IMR-90 (cell line): ENCODE measurements around the gene VARS2. TPM values are rescaled to one million over a fixed set of nuclear protein-coding genes. Genes with fewer than 3 reads are reported as not detected.
"Not testable (repeated sequence)": the region's sequence is repeated elsewhere in the genome, so short reads cannot be mapped to it uniquely, and the experiment has no call there.

Source experiments
- ATAC-seq: fragments of 200-7000 bp; cut with Tn5 transposase; 2 replicates; pipeline ENCODE4 v1.9.1; 2020; ENCODE audit warnings: low read depth, mild to moderate bottlenecking, moderate library complexity
- BruUV-seq: library from RNA; stranded (reverse); fragments of 400-500 nt; replicated peaks from 2 replicates; lab custom pipeline; 2021; lab: Mats Ljungman, UMichigan
- CTCF ChIA-PET: fragments of 300-600 bp; formaldehyde crosslinking; extraction: SDS; loops from one replicate; lab custom pipeline; 2021; ENCODE audit warnings: antibody characterized with exemption; lab: Yijun Ruan, JAX
- POLR2A ChIA-PET: fragments of 300-600 bp; sonication (Branson Sonifier 250); formaldehyde crosslinking; loops from one replicate; lab custom pipeline; 2022; ENCODE audit warnings: antibody characterized with exemption; ENCODE audit not compliant: unreplicated experiment; lab: Charles Lee
- DNase-seq: peaks from one replicate; pipeline ENCODE4 v3.0.0; 2013
- H2AFZ ChIP-seq: replicated peaks from 2 replicates; pipeline ENCODE3; 2013; ENCODE audit warnings: low read length, mild to moderate bottlenecking; ENCODE audit not compliant: poor library complexity
- H2AK5ac ChIP-seq: 2 replicates; pipeline ENCODE4 v1.6.1; 2013; ENCODE audit warnings: low read depth, low read length, inconsistent platforms
- H2AK9ac ChIP-seq: replicated peaks from 2 replicates; pipeline ENCODE3; 2013; ENCODE audit warnings: mild to moderate bottlenecking, low read depth, low read length, moderate library complexity; ENCODE audit not compliant: poor library complexity
- H2BK120ac ChIP-seq: 2 replicates; pipeline ENCODE4 v1.6.1; 2013; ENCODE audit warnings: low read depth, low read length, inconsistent platforms
- H2BK15ac ChIP-seq: 3 replicates; pipeline ENCODE4 v1.6.1; 2013; ENCODE audit warnings: low read depth, low read length, inconsistent platforms
- H2BK20ac ChIP-seq: 2 replicates; pipeline ENCODE4 v1.6.1; 2013; ENCODE audit warnings: low read depth, mild to moderate bottlenecking, inconsistent platforms, low read length, moderate library complexity
- H2BK5ac ChIP-seq: 2 replicates; pipeline ENCODE4 v1.6.1; 2013; ENCODE audit warnings: mild to moderate bottlenecking, low read depth, low read length, inconsistent platforms; ENCODE audit not compliant: poor library complexity, severe bottlenecking
- H3K14ac ChIP-seq: replicated peaks from 2 replicates; pipeline ENCODE4 v1.6.1; 2013; ENCODE audit warnings: low read depth, low read length, inconsistent platforms
- H3K18ac ChIP-seq: 2 replicates; pipeline ENCODE4 v1.6.1; 2013; ENCODE audit warnings: low read depth, low read length, control low read depth
- H3K23ac ChIP-seq: 2 replicates; pipeline ENCODE4 v1.6.1; 2013; ENCODE audit warnings: low read depth, low read length, inconsistent platforms
- H3K27ac ChIP-seq: 2 replicates; pipeline ENCODE4 v1.5.1; 2013; ENCODE audit warnings: mild to moderate bottlenecking, control low read depth, low read length; ENCODE audit not compliant: insufficient read depth
- H3K27me3 ChIP-seq: 2 replicates; pipeline ENCODE4 v1.6.1; 2013; ENCODE audit warnings: low read length; ENCODE audit not compliant: control insufficient read depth, insufficient read depth
- H3K36me3 ChIP-seq: 2 replicates; pipeline ENCODE4 v1.6.1; 2013; ENCODE audit warnings: low read length, mixed read lengths; ENCODE audit not compliant: control insufficient read depth, insufficient read depth
- H3K4ac ChIP-seq: 2 replicates; pipeline ENCODE4 v1.6.1; 2013; ENCODE audit warnings: low read depth, low read length, inconsistent platforms
- H3K4me1 ChIP-seq: 2 replicates; pipeline ENCODE4 v1.6.1; 2013; ENCODE audit warnings: low read length, mixed read lengths; ENCODE audit not compliant: control insufficient read depth, insufficient read depth
- H3K4me2 ChIP-seq: 2 replicates; pipeline ENCODE4 v1.6.1; 2013; ENCODE audit warnings: low read depth, mild to moderate bottlenecking, control low read depth, low read length, moderate library complexity
- H3K4me3 ChIP-seq: 2 replicates; pipeline ENCODE4 v1.5.1; 2013; ENCODE audit warnings: low read depth, mild to moderate bottlenecking, control low read depth, low read length, moderate library complexity; ENCODE audit not compliant: insufficient read depth
- H3K56ac ChIP-seq: 2 replicates; pipeline ENCODE4 v1.6.1; 2013; ENCODE audit warnings: low read length, inconsistent platforms; ENCODE audit not compliant: insufficient read depth; ENCODE audit errors: extremely low read depth
- H3K79me1 ChIP-seq, 2 experiments: 2 replicates each; pipeline ENCODE4 v1.6.1; 2013; ENCODE audit warnings: low read length in 2 of 2, inconsistent platforms in 1 of 2, low read depth in 1 of 2
- H3K9ac ChIP-seq: 2 replicates; pipeline ENCODE4 v1.6.1; 2013; ENCODE audit warnings: low read depth, low read length, control low read depth
- H3K9me1 ChIP-seq: 2 replicates; pipeline ENCODE4 v1.6.1; 2013; ENCODE audit warnings: low read length, inconsistent platforms; ENCODE audit not compliant: insufficient read depth
- H3K9me3 ChIP-seq: 2 replicates; pipeline ENCODE4 v1.6.1; 2013; ENCODE audit warnings: low read length; ENCODE audit not compliant: control insufficient read depth, insufficient read depth
- H4K20me1 ChIP-seq: 2 replicates; pipeline ENCODE4 v1.6.1; 2013; ENCODE audit warnings: low read length, inconsistent platforms; ENCODE audit not compliant: insufficient read depth
- H4K5ac ChIP-seq: 2 replicates; pipeline ENCODE4 v1.6.1; 2013; ENCODE audit warnings: mild to moderate bottlenecking, low read depth, low read length, control low read depth
- H4K8ac ChIP-seq, 2 experiments: 2 replicates each; pipeline ENCODE4 v1.6.1; 2013; ENCODE audit warnings: low read depth in 2 of 2, low read length in 2 of 2, control low read depth in 1 of 2, inconsistent platforms in 1 of 2
- H4K91ac ChIP-seq: 2 replicates; pipeline ENCODE4 v1.6.1; 2013; ENCODE audit warnings: low read depth, low read length, inconsistent platforms; ENCODE audit not compliant: insufficient read depth
- WGBS, 2 experiments: methylation state at CpG; one replicate each; pipeline versions ENCODE4 v1.1.5 to v1.1.7; 2013; ENCODE audit warnings: missing lambda C conversion rate in 2 of 2; ENCODE audit not compliant: insufficient read length in 1 of 2; ENCODE audit errors: extremely low coverage in 2 of 2; 5-methylcytosine and 5-hydroxymethylcytosine counted together
- dilution Hi-C: fragments of 300-500 bp; cut with HindIII; formaldehyde crosslinking; loops from one replicate; pipeline ENCODE4 v1.14.3; 2018; ENCODE audit warnings: low sequenced_read_pairs; ENCODE audit not compliant: unreplicated experiment
- in situ Hi-C: fragments of 300-500 bp; cut with MboI; formaldehyde crosslinking; loops from 3 replicates; pipeline ENCODE4 v1.14.3; 2019; ENCODE audit warnings: low sequenced_read_pairs, inconsistent platforms, mixed read lengths
- intact Hi-C: fragments of 100-400 bp; cut with micrococcal nuclease; formaldehyde crosslinking; loops from 2 replicates; pipeline ENCODE4 v1.10.0; 2022
- polyA plus RNA-seq, 3 experiments: library from polyadenylated mRNA; depleted of rRNA; stranded (reverse); fragments of >200 nt; gene quantifications; 2 replicates each; pipeline ENCODE4 v1.2.3, GENCODE V29; 2012; ENCODE audit warnings: low replicate concordance in 1 of 3
- total RNA-seq: library from RNA; depleted of rRNA; stranded (reverse); fragments of >200 nt; gene quantifications from 2 replicates; pipeline ENCODE4 v1.2.3, GENCODE V29; 2012

The VARS2 gene
- total and polyA plus RNA-seq, 2 of the 4 experiments (the other 2 are of a cell fraction) = 7.2 to 14.0 TPM

DNA sequence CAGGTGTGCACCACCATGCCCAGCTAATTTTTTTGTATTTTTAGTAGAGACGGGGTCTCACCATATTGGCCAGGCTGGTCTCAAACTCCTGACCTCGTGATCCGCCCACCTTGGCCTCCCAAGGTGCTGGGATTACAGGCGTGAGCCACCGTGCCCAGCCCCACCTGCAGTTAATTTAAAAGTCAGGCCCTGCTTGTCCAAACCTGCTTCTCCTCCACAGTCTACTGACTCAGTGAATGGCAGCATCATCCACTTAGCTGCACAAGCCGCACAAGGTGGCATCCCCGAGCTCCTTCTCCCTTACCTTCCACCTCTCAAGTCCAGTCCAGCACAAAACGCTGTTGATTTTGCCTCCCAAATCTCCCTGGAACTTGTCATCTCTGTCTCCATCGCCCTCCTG, 11.8 kb upstream of the VARS2 start:
- POLR2A ChIA-PET = interaction anchor here (0.6 to 0.7 kb wide), 2 partner anchors 10 to 14 kb away, joined by 3 to 15 read pairs; no protein-coding TSS in a partner anchor
- H2BK15ac ChIP-seq, H2AFZ ChIP-seq, H3K56ac ChIP-seq, H3K9me3 ChIP-seq, H3K9me1 ChIP-seq, H3K4ac ChIP-seq, dilution Hi-C loops, H2BK5ac ChIP-seq, H2BK120ac ChIP-seq, H2AK5ac ChIP-seq, CTCF ChIA-PET, H3K27ac ChIP-seq, H3K23ac ChIP-seq, H3K14ac ChIP-seq, in situ Hi-C loops, H3K4me3 ChIP-seq, ATAC-seq, H3K4me2 ChIP-seq, intact Hi-C loops, H4K20me1 ChIP-seq, H2BK20ac ChIP-seq, BruUV-seq, H4K8ac ChIP-seq, DNase-seq, H3K79me1 ChIP-seq, H4K5ac ChIP-seq, H3K4me1 ChIP-seq, H3K18ac ChIP-seq, H4K91ac ChIP-seq, H3K27me3 ChIP-seq, H3K9ac ChIP-seq: not testable (repeated sequence)
- 67% methylated on average over 4 of the region's 9 CpGs; no CpG with 5 or more reads in 1 of the 2 experiments for WGBS, 2 experiments
- Histone ChIP-seq H3K36me3 (peaks cover 26% of the 10 kb centered on the region), H2AK9ac (peak overlapping the region; percentile 5)
